Measurements from ENCODE around the gene HNF4A. TPM values are rescaled to one million over a fixed set of nuclear protein-coding genes. Genes with fewer than 3 reads are reported as not detected.

The HNF4A gene
- total RNA-seq, 3 donors from 2014 or later = 125 to 332 (median 237) TPM

GRCh38 chr20:44424039-44424495 is 68.6 kb downstream of the HNF4A start:
- intact Hi-C loops (cut with DNase I, micrococcal nuclease) = no loop called here
- Histone ChIP-seq H3K4me3 (no peak overlapping the region), H3K36me3 (ENCODE audit: low read depth) (peaks cover 3% of the 10 kb centered on the region), H3K4me1 (ENCODE audit: low read depth) (no peaks in the 10 kb centered on the region), H3K9me3 (no peaks in the 10 kb centered on the region)
- DNase-seq (no peak), ATAC-seq (no peak)
- TF ChIP-seq, protein P1, sequence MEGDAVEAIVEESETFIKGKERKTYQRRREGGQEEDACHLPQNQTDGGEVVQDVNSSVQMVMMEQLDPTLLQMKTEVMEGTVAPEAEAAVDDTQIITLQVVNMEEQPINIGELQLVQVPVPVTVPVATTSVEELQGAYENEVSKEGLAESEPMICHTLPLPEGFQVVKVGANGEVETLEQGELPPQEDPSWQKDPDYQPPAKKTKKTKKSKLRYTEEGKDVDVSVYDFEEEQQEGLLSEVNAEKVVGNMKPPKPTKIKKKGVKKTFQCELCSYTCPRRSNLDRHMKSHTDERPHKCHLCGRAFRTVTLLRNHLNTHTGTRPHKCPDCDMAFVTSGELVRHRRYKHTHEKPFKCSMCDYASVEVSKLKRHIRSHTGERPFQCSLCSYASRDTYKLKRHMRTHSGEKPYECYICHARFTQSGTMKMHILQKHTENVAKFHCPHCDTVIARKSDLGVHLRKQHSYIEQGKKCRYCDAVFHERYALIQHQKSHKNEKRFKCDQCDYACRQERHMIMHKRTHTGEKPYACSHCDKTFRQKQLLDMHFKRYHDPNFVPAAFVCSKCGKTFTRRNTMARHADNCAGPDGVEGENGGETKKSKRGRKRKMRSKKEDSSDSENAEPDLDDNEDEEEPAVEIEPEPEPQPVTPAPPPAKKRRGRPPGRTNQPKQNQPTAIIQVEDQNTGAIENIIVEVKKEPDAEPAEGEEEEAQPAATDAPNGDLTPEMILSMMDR (IDR thresholded peaks at IDR 0.05) = no peak

GRCh38 chr20:44425923-44426322 is 70.4 kb downstream of the HNF4A start:
- DNase-seq (no peak), ATAC-seq (no peak)
- TF ChIP-seq, protein P1 (IDR thresholded peaks at IDR 0.05) = no peak
- Histone ChIP-seq H3K4me3 (no peak overlapping the region), H3K9me3 (no peaks in the 10 kb centered on the region), H3K36me3 (ENCODE audit: low read depth) (peaks cover 3% of the 10 kb centered on the region), H3K4me1 (ENCODE audit: low read depth) (no peaks in the 10 kb centered on the region)
- intact Hi-C loops (cut with DNase I, micrococcal nuclease) = no loop called here

DNA sequence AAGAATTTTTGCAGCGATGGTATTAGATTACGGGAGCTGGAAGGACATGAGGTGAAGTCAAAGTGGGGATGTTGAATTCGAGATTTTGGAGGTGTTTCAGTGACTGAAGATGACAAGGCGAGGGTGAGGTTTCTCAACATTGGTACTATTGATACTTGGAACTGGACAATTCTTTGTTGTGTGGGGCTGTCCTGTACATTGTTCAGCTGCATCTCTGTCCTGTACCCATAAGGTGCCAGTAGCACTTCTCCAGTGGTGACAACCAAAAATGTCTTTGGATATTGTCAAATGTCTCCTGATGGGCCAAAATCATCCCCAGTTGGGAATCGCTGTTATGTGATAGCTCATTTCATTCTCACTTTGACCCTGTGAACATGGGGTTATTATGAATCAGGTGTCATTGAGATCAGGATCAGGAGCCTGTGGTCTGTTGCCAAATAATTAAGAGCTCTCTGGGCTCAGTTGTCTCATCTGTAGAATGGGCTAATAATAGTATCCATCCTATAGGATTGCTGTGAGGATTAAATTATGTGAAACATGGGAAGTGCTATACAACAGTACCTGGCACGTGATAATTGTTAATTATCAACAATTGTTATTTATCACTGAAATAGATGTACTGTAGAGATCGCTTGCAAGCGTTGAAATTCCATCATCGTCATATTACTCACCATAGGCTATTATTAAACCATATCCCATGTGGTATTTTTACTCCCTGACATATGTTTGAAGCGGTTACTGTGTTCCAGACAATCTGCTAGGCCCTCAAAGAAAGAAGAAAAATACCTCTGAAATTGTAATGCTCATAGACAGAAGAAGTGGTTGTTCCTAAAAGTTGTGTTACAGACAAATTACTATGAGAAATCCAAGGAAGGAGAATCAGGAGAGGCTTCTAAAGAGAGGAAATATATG is 71.6 kb downstream of the HNF4A start:
- H3K4me1 ChIP-seq (ENCODE audit: low read depth) = no peaks in the 10 kb centered on the region
- peaks cover 3% of the 10 kb centered on the region for H3K36me3 ChIP-seq (ENCODE audit: low read depth)
- ATAC-seq = no peak
- H3K9me3 ChIP-seq = no peaks in the 10 kb centered on the region
- TF ChIP-seq, protein P1 (IDR thresholded peaks at IDR 0.05) = no peak
- H3K4me3 ChIP-seq = no peak overlapping the region
- intact Hi-C loops (cut with DNase I, micrococcal nuclease) = no loop called here
- no peak for DNase-seq

GRCh38 chr20:44427804-44428173 is 72.3 kb downstream of the HNF4A start:
- DNase-seq (no peak), ATAC-seq (no peak)
- Histone ChIP-seq H3K36me3 (ENCODE audit: low read depth) (peaks cover 3% of the 10 kb centered on the region), H3K4me1 (ENCODE audit: low read depth) (no peaks in the 10 kb centered on the region), H3K4me3 (no peak overlapping the region), H3K9me3 (no peaks in the 10 kb centered on the region)
- intact Hi-C loops (cut with DNase I, micrococcal nuclease) = no loop called here
- TF ChIP-seq, protein P1 (IDR thresholded peaks at IDR 0.05) = no peak

DNA sequence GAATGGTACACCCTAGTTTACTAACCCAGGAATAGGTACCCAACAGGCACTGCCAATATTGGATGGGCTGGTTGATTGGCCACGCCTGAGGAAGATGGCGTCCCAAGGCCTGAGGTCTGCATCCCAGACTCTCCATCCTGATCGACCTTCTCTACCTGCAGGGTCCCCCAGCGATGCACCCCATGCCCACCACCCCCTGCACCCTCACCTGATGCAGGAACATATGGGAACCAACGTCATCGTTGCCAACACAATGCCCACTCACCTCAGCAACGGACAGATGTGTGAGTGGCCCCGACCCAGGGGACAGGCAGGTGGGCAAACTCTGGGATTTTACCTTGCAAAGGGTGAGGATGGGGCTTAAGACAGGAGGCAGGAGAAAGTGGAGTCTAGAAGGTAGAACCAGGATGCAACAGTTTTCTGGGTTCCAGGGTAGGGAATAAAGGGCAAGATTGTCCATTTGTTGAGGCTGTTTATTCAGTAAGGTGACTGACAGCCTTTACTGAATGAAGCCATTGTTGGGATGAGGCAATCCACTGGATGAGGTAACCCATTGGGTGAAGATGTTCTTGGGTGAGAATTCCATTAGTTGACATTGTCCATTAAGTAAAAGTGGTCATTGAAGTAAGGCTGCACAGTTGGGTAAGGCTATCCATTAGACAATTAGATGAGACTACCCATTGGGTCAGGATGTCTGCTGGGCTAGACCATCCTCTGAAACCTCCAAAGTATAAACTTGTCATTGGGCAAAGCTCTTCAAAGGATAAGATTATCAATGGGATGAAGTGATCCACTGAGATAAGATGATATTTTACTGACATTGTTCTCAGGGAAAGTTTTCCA is 72.9 kb downstream of the HNF4A start:
- no peak for DNase-seq
- intact Hi-C loops (cut with DNase I, micrococcal nuclease) = no loop called here
- TF ChIP-seq, protein P1 (IDR thresholded peaks at IDR 0.05) = no peak
- peaks cover 3% of the 10 kb centered on the region for H3K36me3 ChIP-seq (ENCODE audit: low read depth)
- no peak overlapping the region for H3K4me3 ChIP-seq
- no peaks in the 10 kb centered on the region for H3K4me1 ChIP-seq (ENCODE audit: low read depth)
- no peak for ATAC-seq
- no peaks in the 10 kb centered on the region for H3K9me3 ChIP-seq

All from mucosa of descending colon (tissue), 3 donors.